AG08395 (cell line): ENCODE data around the gene BRS3.
"Not testable (repeated sequence)": the region's sequence is repeated elsewhere in the genome, so short reads cannot be mapped to it uniquely, and the experiment has no call there.

Source experiments
- DNase-seq: peaks from one replicate; pipeline ENCODE4 v3.0.0; 2012; ENCODE audit warnings: mixed read lengths, low spot score

The BRS3 gene

DNA sequence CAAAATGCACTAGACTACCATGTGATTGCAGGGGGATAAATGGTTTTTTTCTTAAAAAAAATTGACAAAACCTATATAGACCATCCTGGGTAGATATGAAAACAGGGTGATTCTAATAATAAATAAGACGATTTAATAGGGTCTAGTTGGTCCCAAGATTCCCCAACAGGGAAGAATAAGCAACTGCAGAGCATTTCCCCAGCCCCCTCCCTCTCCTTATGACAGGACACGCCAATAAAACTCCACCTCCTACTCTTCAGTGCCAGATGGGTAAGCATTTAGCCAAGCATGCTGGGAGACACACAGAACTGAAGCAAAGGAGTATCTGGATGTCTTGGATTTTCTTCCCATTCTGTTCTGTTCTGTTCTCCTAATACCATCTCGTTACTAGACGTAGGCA, at the start of gene BRS3:
Gene BRS3, plus strand, starts transcription at position 301 of the 400 bp plus-strand sequence. CDS start 168 bp downstream, outside the sequence.
- DNase-seq, result no peak

DNA sequence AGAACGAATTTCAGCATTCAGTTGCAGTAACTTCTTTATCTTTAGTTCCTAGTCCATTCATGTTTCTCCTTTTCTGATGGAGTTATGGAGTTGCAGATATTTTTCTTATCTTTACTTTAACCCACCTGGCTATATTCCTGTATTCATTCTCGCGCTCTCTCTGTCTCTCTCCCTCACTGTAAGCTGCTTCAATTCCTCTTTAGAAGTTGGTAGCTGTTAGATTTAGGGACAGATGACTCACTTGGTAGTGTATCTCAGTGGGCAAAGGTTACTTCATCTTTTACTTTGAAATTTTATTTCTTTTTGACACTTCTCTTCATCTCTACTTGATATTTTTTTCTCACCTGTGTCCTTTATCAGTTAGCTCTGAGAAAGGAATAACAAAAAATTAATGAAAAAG, 49.6 kb upstream of the BRS3 start:
- no peak for DNase-seq

DNA sequence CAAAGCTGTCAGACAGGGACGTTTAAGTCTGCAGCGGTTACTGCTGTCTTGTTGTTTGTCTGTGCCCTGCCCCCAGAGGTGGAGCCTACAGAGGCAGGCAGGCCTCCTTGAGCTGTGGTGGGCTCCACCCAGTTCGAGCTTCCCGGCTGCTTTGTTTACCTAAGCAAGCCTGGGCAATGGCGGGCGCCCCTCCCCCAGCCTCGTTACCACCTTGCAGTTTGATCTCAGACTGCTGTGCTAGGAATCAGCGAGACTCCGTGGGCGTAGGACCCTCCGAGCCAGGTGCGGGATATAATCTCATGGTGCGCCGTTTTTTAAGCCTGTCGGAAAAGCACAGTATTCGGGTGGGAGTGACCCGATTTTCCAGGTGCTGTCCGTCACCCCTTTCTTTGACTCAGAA, 42.1 kb upstream of the BRS3 start:
- DNase-seq, result not testable (repeated sequence)

DNA sequence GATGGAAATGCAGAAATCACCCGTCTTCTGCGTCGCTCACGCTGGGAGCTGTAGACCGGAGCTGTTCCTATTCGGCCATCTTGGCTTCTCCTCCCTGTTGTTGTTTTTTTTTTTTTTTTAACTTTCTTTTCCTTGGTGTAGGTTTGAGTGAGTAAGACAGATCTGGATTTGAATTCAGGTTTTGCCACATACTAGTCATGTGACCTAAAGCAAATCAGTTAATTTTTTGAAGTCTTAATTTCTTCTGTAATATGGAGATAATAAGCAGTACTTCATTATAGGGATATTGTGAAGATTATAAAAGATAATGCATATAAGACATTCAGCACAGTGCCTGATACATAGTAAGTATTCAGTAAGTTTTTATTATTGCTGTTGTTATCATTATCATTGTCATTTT, 41.5 kb upstream of the BRS3 start:
- DNase-seq, result no peak

DNA sequence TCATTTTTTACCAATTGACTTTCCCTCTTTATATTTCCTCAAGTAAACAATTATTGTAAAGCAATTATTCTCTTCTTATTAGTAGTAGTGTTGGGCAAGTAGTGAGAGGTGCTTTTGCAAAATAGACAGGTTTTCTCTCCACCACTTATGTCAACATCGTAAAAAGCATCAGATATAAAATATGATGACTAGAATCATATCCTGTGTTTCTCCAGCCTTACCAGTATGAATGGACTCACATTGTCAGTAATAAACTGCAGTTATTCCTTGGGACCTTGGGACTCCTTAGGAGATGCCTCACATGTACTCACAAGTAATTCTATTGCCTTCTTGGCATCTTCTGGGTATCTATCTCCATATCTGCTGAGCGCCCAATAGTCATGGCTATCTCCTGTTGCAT, 40.4 kb upstream of the BRS3 start:
- no peak for DNase-seq

DNA sequence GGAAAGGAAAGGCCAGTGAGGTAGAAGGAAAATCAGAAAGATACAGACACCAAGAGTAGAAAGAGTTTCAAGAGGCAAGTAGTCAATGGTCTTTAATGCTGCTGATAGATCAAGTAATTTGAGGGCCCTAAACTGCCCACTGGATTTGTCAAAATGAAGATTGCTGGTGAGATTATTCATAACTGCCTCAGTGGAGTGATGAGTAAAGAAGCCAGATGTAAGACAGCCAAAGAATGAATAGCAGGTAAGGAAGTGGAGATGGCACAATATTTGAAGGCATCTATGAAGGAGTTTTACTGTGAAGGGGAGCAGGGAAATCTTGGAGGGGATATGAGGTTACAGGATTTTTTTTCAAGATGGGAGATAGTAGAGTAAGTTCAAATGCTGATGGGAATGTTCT, 39.8 kb upstream of the BRS3 start:
- no peak for DNase-seq

DNA sequence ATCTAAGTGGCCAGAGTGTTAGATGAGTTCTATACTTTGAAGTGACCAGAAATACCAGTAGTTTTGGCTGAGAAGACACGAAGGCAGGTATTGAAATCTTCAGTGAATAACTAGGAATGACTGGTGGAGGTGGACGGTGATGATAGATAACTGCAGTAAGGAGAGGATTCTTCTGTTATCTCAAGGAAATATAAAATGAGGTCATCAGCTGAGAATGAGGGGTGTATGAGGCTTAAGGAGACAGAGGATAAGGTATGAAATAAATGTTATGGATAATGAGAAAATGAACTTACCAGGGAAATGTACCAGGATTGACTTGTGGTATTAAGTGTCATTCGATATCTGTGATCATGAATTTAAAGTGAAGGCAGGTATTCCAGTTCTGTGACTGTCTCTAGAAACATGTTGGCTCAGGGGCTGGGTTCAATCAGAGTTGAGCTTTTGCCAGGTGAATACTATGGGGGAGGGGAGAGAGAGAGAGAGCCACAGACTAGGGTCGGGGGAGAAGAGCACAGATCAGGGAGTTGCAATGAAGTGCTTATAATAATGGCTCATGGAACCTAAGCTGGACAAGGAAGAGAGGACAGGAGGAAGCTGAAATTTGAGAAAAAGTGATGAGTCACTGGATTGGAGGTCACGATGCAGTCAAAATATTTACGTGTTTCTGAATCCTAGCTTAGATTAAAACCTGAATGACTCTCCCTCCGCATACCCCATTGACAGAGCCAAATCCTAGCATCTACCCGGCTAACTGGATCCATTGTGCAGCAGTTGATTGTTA, 37.5 kb upstream of the BRS3 start:
- DNase-seq, result no peak

DNA sequence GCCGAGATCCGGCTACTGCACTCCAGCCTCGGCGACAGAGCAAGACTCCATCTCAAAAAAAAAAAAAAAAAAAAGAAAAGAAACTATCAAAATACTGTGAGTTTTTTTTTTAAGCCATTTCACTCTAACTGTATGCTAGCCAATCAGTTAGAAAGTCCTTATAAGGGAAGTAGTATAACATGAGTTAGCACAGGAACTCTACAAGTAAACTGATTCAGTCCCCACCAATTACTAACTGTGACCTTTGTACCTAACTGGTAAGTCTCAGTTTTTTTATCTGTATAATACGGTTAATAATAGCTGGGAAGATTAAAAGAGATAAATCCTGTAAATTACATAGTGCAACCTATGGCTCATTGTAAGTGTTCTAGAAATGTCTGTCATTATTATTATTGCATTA, 35.1 kb upstream of the BRS3 start:
- DNase-seq, result no peak

DNA sequence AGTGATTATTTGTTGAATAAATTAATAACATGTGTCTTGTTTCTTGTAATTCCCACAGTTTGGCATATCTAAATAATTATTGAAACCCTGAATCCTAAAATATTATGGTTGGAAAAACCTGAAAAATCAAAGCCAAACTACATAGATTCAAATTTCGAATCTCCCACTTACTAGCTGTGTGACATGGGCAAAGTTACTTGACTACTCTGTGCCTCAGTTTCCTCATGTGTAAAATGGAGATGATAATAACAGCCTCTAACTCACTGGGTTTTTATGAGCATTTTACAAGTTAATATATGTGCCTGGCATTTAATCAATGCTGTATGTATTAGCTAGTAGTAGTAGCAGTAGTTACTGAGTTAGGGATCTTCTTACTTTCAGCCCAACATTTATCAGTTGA, 34.6 kb upstream of the BRS3 start:
- no peak for DNase-seq

DNA sequence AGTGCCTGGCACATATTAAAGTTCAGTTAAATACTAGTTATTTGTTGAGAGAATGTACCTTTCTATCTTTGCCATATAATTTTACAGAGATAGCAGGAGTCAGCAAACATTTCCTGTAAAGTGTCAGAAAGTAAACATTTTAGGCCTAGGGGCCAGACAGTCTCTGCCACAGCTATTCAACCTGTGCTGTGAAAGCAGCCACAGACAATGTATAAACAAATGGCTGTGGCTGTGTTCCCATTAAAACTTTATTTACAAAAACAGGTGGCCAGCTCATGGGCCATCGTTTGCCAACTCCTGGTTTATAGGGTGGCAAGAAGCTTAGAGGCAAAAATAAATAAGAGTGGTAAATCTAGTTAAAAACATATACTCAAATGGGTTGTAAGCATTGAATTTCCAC, 34.0 kb upstream of the BRS3 start:
- DNase-seq, result no peak

DNA sequence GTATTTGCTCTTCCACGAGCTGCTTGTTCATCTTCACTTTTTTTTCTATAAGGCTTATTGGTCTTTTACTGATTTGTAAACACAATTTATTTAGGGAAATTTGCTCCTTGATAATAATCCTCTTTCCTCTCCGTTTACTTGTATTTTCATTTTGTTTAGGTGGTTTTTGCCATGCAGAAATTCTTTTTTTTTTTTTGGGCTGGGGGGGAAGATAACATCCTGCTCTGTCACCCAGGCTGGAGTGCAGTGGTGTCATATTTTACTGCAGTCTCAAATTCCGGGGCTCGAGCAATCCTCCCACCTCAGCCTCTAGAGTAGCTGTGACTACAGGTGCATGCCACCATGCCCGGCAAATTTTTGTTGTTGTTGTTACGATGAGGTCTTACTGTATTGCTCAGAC, 31.6 kb upstream of the BRS3 start:
- no peak for DNase-seq

DNA sequence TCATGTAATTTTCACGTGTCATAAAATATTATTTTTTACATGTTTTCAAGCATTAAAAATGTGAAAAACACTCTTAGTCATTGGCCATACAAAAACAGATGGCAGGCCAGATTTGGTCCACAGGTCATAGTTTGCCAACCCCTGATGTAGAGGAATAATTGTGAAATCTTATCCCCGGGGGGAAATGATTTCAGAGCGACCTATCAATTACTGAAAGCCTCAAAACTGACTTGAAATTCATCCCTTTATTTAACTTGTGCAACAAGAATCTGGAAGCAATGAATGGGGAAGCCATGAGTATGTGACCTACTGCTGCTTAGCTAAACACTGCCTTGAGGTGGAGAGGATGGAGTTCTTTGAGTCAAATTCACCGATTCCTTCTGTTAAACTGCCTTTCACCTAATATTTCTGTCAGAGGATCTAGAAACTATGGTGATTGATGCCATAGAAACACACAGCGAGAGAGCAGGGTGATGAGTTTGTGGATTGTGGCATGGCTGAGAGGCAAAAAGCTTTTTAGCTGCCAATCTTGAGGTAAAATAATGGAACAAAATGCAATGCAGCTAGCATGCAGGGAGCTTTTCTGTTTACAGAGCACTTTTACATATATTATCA, 30.3 kb upstream of the BRS3 start:
- DNase-seq, result no peak

DNA sequence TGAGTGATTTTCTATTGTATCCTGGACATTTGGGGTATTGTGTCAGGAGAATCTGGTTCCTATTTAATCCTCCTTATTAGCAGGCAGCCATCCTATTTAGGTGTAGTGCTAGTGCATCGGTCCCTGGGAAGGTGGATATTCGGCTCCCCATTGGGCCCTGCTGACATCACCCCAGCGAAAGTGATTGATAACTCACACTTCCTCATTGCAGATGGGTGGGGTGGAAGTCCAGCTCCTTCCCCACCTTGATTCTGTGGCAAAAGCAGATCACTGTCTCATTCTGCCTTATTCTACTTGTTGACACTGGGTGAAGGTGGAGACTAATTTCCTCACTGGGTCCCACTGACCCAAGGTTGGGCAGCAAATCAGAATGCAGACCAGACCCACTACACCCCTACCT, 23.2 kb upstream of the BRS3 start:
- DNase-seq, result no peak

DNA sequence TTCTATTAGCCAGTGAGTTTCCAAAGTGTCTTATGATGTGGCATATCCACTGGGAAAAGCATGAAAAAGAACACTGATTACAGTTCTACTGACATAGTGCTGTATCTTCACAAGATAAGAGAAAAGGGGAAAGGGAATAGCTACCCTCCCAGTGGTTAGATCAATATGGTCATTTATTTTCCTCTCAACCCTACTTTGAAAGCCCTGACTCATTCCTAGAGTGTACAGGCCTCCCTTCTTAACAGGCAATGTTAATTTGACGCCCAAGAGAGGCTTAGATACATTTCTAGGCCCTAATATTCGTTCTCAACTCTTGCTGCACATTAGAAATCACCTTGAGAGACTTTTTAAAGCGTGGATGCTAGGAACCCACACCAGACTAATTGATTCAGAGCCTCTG, 20.4 kb upstream of the BRS3 start:
- DNase-seq, result no peak

DNA sequence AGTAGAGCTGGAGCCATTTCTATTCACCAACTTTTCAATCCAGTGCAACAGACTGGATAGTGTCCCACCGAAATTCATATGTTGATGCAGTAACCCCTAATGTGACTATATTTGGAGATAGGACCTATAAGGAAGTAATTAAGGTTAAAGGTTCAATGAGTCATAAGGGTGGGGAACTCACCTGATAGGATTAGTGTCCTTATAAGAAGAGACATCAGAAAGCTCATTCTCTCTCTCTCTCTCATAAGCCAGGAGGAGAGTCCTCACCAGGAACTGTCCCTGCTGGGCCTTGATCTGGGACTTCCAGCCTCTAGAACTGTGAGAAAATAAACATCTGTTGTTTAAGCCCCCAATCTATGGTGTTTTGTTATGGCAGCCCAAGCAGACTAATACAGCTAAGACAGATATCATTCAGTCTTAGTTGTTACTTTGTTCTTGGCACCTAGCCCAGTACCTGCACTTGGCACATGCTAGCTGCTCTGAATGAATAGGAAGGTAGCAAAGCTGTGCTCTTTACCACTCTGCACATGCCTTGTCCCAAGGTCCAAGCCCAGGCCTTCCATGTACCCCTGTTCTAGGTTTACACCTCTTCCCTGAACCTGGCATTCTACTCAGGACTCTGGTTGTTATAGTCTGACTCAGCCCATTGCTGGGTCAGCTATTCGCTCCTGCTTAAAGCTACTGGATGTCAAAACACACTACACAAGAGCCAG, 19.2 kb upstream of the BRS3 start:
- DNase-seq, result no peak

DNA sequence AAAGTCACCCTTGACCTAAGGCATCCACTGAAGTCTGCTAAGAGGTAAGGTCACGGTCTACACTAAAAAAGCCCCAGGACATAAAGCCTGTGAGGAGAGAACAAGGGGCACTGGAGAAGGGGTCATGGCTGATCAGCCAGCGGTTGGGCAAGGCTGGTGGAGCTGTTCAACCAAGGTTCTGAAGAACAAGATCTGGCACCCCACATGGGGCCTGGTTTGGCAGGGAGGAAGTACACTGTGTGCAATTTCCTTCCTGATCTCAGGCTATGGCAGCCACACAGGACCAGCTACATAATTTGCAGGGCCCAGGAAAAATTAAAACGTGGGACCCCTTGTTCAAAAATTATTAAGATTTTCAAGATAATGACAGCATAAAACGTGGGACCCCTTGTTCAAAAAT, 14.1 kb upstream of the BRS3 start:
- DNase-seq, result no peak

DNA sequence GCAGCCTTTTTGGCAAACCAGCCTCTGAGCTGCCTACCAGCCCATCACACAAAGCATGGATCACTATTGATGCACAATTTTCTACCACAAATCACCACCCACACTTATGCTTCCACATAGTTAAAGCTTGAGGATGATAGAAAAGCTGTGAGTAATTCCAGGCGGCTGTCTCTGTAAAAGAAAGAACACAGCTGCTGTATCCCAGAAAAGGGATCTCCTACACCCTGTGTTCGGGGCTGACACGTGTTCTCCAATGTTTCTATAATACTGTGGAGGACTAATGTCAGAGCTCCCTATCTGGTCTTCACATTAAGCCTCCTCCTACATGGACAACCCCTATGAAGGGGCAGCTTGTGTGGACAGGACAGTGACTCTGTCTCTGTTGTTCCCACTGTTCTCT, 12.5 kb upstream of the BRS3 start:
- no peak for DNase-seq

DNA sequence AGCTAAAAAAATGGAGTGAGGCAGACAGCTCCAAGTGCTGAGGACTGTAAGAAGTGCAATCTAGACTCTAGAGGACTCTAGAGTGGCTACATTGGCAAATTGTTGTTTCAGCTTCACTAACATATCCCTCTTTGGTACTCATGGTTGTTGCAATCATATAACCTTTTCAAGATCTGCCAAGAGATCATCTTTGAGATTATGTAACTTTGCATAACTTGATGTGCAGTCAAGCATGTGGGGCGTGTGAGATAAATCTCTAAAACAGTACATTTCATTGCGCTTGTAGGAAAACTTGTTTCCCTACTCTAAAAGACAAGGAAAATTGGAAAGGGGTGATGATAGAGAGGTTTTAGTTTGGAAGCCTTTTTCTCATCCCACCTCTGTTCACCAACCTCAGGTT, 11.2 kb upstream of the BRS3 start:
- no peak for DNase-seq

DNA sequence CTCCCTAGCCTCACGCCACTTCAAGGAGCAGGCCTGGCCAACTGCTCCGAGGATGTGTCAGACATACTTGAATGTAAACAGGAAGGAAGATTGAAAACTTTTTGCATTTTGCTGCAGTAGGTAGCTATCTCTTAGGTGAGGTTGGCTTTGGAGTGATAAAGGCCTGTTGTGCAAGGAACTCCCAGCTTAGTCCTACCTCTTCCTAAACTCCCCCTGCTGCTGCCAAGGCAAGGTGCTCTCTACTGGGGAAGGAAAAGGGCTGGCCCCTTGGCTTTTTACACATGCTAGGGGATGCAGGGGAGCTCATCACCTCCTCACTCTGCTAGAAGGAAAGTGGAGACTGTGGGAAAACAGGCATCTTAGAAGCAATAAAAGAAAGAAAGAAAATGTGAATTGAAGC, 10.7 kb upstream of the BRS3 start:
- no peak for DNase-seq

DNA sequence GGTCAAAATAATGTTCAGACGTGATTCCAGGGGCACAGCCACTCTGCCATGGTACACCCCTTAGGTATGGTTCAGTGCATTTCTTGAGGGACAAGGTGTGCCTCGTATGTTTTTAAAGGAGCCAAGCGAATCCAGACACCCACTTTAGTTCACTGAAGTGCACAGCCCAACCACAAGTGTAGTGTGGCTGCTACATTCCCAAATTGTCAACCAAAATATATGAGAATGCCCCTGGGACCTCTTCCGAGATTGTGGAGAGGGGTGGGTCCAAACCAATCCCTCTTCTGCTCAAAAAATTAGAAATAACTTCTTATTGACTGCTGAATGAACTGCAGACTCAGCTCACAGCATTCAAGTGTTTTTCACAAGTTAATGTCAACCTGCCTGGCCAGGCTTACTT, 7.4 kb upstream of the BRS3 start:
- DNase-seq, result no peak

DNA sequence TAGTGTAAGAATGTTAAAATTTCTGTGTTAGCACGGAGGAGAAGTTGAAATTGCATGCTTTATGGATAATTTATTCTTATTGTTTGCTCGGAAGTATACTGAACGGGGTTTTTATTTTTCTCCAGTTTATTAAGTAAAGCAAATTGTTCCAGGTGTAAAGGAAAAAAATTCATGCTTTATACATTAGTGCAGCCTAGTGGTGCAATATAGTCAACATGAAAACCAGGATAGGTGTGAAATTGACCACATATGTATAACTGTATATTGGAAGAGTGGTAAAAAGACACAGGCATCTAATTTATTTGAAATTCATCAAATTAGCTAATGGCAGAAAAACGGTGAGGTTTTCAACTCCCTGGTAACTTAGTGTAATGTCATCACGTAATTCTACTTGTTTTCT, 959 bp downstream of the BRS3 start:
- no peak for DNase-seq

DNA sequence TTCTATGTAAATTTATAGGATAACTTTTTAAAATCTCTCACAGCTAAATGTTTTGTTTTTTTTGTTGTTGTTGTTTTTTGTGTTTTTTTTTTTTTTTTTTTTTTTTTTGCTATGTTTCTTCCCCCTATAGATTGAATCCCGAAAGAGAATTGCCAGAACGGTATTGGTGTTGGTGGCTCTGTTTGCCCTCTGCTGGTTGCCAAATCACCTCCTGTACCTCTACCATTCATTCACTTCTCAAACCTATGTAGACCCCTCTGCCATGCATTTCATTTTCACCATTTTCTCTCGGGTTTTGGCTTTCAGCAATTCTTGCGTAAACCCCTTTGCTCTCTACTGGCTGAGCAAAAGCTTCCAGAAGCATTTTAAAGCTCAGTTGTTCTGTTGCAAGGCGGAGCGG, 4.1 kb downstream of the BRS3 start:
- no peak for DNase-seq

DNA sequence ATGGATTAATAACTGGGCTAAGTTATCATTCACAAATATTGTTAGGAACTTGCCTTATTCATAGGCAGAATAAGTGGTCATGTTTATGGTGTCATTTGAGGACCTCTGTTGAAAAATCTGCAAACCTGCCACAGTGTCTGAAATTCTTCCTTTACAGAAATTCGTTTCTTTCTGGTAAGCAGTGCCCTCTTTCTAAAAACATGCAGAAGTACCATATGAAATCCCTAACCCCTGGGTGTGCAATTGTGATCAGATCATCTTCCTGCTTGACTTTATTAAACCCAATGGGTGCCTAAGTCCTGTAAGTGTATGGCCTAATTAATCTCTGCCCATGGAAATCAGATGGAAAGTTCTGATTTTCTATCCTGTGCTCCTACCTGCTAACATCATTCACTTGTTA, 5.3 kb downstream of the BRS3 start:
- DNase-seq, result no peak

DNA sequence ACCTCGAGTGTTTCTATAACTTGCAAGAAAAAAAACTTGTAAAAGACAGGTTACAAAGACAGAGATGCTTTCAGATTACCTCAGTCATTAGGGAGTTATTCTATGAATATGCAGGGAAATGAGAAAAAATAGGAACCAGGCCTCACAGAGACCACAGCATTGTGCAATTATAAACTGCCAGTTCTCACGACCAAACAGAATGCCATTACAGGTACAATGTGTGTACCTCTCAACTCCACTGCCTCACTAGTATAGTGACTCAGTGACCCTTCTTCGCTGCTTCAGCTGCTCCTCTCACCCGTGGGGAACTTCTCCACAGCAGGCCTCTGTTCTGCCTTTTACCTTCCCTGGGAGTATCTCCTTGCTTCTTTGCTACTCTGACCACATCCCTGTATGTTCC, 7.3 kb downstream of the BRS3 start:
- DNase-seq, result no peak
